ENCODE data around the gene MCAM.

Gene MCAM

GRCh38 chr11:119306373-119306890 is 10.5 kb downstream of the MCAM start:
- no peak for DNase-seq (ENCODE audit: low spot score)

- DNase-seq (ENCODE audit: low spot score) = no peak
Observed at GRCh38 chr11:119305556-119306372, 11.2 kb downstream of the MCAM start.

- no peak for DNase-seq (ENCODE audit: low spot score)
Observed at GRCh38 chr11:119303227-119303718, 13.7 kb downstream of the MCAM start.

GRCh38 chr11:119300198-119300964 is 16.5 kb downstream of the MCAM start:
- DNase-seq (ENCODE audit: low spot score) = no peak

GRCh38 chr11:119299416-119299815 is 17.5 kb downstream of the MCAM start:
- DNase-seq (ENCODE audit: low spot score) = no peak

- DNase-seq (ENCODE audit: low spot score) = no peak
Observed at GRCh38 chr11:119298726-119299125, 18.2 kb downstream of the MCAM start.

GRCh38 chr11:119297938-119298337 is 19.0 kb downstream of the MCAM start:
- DNase-seq (ENCODE audit: low spot score) = no peak

GRCh38 chr11:119295178-119295577 is 21.8 kb downstream of the MCAM start:
- no peak for DNase-seq (ENCODE audit: low spot score)

- no peak for DNase-seq (ENCODE audit: low spot score)
Observed at GRCh38 chr11:119293461-119293860, 23.5 kb downstream of the MCAM start.

GRCh38 chr11:119290894-119291497 is 25.9 kb downstream of the MCAM start:
- DNase-seq (ENCODE audit: low spot score) = no peak

GRCh38 chr11:119288219-119288618 is 28.7 kb downstream of the MCAM start:
- DNase-seq (ENCODE audit: low spot score) = no peak

- no peak for DNase-seq (ENCODE audit: low spot score)
Observed at GRCh38 chr11:119285431-119285830, 31.5 kb downstream of the MCAM start.

- DNase-seq (ENCODE audit: low spot score) = peak; percentile 26
Observed at GRCh38 chr11:119284344-119285157, 32.4 kb downstream of the MCAM start.

GRCh38 chr11:119282495-119282894 is 34.4 kb downstream of the MCAM start:
- DNase-seq (ENCODE audit: low spot score) = no peak

- DNase-seq (ENCODE audit: low spot score) = no peak
Observed at GRCh38 chr11:119277660-119278059, 39.3 kb downstream of the MCAM start.

GRCh38 chr11:119273721-119274120 is 43.2 kb downstream of the MCAM start:
- DNase-seq (ENCODE audit: low spot score) = no peak

- no peak for DNase-seq (ENCODE audit: low spot score)
Observed at GRCh38 chr11:119267645-119268044, 49.3 kb downstream of the MCAM start.

GRCh38 chr11:119266517-119267255 is 50.2 kb downstream of the MCAM start:
- no peak for DNase-seq (ENCODE audit: low spot score)

- DNase-seq (ENCODE audit: low spot score) = no peak
Observed at GRCh38 chr11:119266063-119266462, 50.9 kb downstream of the MCAM start.

- no peak for DNase-seq (ENCODE audit: low spot score)
Observed at GRCh38 chr11:119263352-119263940, 53.5 kb downstream of the MCAM start.
